ENCODE data around the gene NAPA.
A peak's percentile ranks its signal among the peaks of the same experiment; 100 is the strongest.

Gene NAPA

DNA sequence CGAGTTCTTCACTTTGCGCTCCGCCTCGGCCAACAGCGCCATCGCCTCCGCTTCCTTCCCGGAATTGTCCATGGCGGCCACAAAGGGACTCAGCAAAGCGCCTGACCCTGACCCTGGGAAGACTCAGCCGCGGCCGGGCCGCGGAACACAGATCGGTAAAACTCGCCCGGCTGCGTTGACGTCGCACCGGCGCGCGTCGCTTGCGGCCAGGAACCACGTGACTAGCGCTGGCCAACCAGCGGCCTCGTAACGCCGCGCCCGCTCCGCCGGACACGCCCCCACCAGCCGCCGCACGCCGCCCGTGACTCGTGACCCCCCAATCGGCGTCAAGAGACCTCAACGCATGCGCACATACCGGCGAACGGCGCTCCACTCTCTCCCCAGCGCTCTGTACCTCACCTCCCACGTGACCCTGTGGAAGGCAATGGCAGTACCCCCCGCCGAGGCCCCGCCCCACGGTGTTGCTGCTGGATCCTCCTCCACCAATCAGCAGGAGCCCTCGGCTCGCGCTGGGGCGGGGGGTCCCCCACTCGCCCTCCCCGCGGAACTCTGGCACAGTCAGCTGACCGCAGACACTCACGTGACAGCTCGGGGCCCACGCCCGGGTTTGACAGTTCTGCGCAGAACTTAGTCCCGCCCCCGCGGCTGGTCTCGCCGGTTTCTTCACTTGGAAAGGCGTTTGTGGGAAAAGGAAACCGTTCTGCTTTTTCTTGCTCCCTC, at the start of gene NAPA:
NAPA (minus strand) TSS at position 195 of the 720 bp plus-strand sequence; CDS start at position 72, 123 bp downstream.
- H3K27me3 ChIP-seq (ENCODE audit: control insufficient read depth, low read length) = no peaks in the 10 kb centered on the region
- H3K36me3 ChIP-seq (ENCODE audit: control insufficient read depth, low read length) = peaks cover 7% of the 10 kb centered on the region
- H3K9me2 ChIP-seq (replicated peaks; ENCODE audit: control insufficient read depth, low read length) = no peaks in the 10 kb centered on the region
- peaks cover 66% of the 10 kb centered on the region for H3K4me1 ChIP-seq (ENCODE audit: control insufficient read depth, low read length)
- peaks cover 9% of the 10 kb centered on the region; the same call in 1 of the 2 replicates for H3F3A ChIP-seq (ENCODE audit: control insufficient read depth, insufficient read depth)
- no peak for TF ChIP-seq EZH2phosphoT487 (IDR thresholded peaks at IDR 0.05; ENCODE audit: borderline replicate concordance, low read length)
- TF ChIP-seq, protein P1, sequence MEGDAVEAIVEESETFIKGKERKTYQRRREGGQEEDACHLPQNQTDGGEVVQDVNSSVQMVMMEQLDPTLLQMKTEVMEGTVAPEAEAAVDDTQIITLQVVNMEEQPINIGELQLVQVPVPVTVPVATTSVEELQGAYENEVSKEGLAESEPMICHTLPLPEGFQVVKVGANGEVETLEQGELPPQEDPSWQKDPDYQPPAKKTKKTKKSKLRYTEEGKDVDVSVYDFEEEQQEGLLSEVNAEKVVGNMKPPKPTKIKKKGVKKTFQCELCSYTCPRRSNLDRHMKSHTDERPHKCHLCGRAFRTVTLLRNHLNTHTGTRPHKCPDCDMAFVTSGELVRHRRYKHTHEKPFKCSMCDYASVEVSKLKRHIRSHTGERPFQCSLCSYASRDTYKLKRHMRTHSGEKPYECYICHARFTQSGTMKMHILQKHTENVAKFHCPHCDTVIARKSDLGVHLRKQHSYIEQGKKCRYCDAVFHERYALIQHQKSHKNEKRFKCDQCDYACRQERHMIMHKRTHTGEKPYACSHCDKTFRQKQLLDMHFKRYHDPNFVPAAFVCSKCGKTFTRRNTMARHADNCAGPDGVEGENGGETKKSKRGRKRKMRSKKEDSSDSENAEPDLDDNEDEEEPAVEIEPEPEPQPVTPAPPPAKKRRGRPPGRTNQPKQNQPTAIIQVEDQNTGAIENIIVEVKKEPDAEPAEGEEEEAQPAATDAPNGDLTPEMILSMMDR (IDR thresholded peaks at IDR 0.05; ENCODE audit: low read depth, low read length, poor library complexity, severe bottlenecking) = no peak
- peaks cover 4% of the 10 kb centered on the region; the same call in 1 of the 2 replicates for H4K20me1 ChIP-seq (ENCODE audit: control insufficient read depth, insufficient read depth, low read depth, low read length)
- peak within 1 kb of the TSS; percentile 88 for H3K4me2 ChIP-seq (ENCODE audit: low read length)
- H3K27ac ChIP-seq (ENCODE audit: low read depth, low read length) = peak within 1 kb of the TSS; percentile 69
- H3K9me3 ChIP-seq (ENCODE audit: control insufficient read depth, insufficient read depth, low read length) = no peaks in the 10 kb centered on the region
- H3K4me3 ChIP-seq (ENCODE audit: low read length) = peak within 1 kb of the TSS; percentile 89
- peaks cover 49% of the 10 kb centered on the region for H3K79me2 ChIP-seq (ENCODE audit: control insufficient read depth, low read length)

DNA sequence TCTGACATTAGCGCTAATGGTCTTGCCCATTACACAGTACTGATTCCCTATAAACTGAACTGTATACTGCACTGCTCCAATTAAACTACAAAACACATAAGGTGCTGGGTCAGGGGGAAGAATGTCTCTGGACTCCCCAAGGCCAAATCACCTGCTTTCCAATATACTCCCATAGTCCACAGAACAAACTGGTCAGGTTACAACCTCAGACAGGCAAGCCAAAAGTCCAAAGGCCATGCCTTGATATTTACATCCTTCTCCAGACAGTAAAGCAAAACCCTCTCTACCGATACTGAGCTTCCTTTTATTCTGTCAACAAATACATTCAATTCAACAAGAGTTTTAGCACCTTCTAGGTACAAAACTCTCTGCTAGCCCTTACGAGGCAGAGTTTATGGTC, 49.2 kb upstream of the NAPA start:
- Histone ChIP-seq H4K20me1 (ENCODE audit: control insufficient read depth, insufficient read depth, low read depth, low read length) (no peaks in the 10 kb centered on the region), H3K27me3 (ENCODE audit: control insufficient read depth, low read length) (no peaks in the 10 kb centered on the region), H3K4me3 (ENCODE audit: low read length) (no peak overlapping the region), H3K4me1 (ENCODE audit: control insufficient read depth, low read length) (peaks cover 9% of the 10 kb centered on the region), H3F3A (ENCODE audit: control insufficient read depth, insufficient read depth) (peaks cover 4% of the 10 kb centered on the region; the same call in 1 of the 2 replicates), H3K9me3 (ENCODE audit: control insufficient read depth, insufficient read depth, low read length) (no peaks in the 10 kb centered on the region), H3K79me2 (ENCODE audit: control insufficient read depth, low read length) (no peaks in the 10 kb centered on the region), H3K36me3 (ENCODE audit: control insufficient read depth, low read length) (no peaks in the 10 kb centered on the region), H3K27ac (ENCODE audit: low read depth, low read length) (no peak overlapping the region), H3K4me2 (ENCODE audit: low read length) (no peak overlapping the region), H3K9me2 (replicated peaks; ENCODE audit: control insufficient read depth, low read length) (no peaks in the 10 kb centered on the region)
- TF ChIP-seq, protein P1 (IDR thresholded peaks at IDR 0.05; ENCODE audit: low read depth, low read length, poor library complexity, severe bottlenecking) = no peak
- no peak for TF ChIP-seq EZH2phosphoT487 (IDR thresholded peaks at IDR 0.05; ENCODE audit: borderline replicate concordance, low read length)

DNA sequence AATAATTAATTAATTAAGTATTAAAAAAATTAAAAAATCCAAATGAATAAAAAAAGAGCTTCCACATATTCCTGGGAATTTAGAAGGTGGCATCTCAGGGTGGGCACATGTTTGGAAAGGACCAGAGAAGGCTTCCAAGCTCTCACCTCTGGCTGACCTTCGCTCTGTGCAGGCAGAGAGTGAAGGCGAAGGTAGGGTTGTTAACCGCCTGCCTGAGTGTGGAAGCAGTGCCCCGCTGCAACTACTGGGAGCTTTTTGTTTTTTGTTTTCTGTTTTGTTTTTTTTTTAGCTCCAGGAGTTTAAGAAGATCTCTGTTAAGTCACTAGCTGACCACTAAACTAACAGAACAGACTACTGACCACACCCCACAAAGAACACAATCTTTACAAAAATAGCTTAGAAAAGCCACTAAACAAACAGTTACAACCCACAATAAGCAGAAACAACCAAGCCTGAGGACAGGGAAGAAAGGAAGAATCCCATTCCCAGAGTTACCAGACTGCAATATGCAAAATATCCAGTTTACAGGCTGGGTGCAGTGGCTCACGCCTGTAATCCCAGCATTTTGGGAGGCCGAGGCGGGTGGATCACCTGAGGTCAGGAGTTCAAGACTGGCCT, 46.7 kb upstream of the NAPA start:
- Histone ChIP-seq H3F3A (ENCODE audit: control insufficient read depth, insufficient read depth) (no peaks in the 10 kb centered on the region), H3K9me3 (ENCODE audit: control insufficient read depth, insufficient read depth, low read length) (no peaks in the 10 kb centered on the region), H4K20me1 (ENCODE audit: control insufficient read depth, insufficient read depth, low read depth, low read length) (no peaks in the 10 kb centered on the region), H3K36me3 (ENCODE audit: control insufficient read depth, low read length) (no peaks in the 10 kb centered on the region), H3K4me2 (ENCODE audit: low read length) (no peak overlapping the region), H3K4me3 (ENCODE audit: low read length) (no peak overlapping the region), H3K79me2 (ENCODE audit: control insufficient read depth, low read length) (no peaks in the 10 kb centered on the region), H3K27me3 (ENCODE audit: control insufficient read depth, low read length) (no peaks in the 10 kb centered on the region), H3K4me1 (ENCODE audit: control insufficient read depth, low read length) (peaks cover 6% of the 10 kb centered on the region), H3K27ac (ENCODE audit: low read depth, low read length) (no peak overlapping the region), H3K9me2 (replicated peaks; ENCODE audit: control insufficient read depth, low read length) (no peaks in the 10 kb centered on the region)
- TF ChIP-seq EZH2phosphoT487 (IDR thresholded peaks at IDR 0.05; ENCODE audit: borderline replicate concordance, low read length) = no peak
- TF ChIP-seq, protein P1 (IDR thresholded peaks at IDR 0.05; ENCODE audit: low read depth, low read length, poor library complexity, severe bottlenecking) = no peak

Measured in DOHH2 (cell line).